ENCODE results near the gene GDF10. TPM values are rescaled to one million over a fixed set of nuclear protein-coding genes. Genes with fewer than 3 reads are reported as not detected.
A peak's percentile ranks its signal among the peaks of the same experiment; 100 is the strongest.

The GDF10 gene
- polyA plus RNA-seq, 1 donor from 2014 or later: 0.66 TPM

GRCh38 chr10:47300429-47300931, 483 bp downstream of the GDF10 start:
- H3K9ac ChIP-seq (ENCODE audit: low read length): peak overlapping the region; percentile 31
- H2AFZ ChIP-seq (ENCODE audit: low read depth, low read length): no peak overlapping the region
- no peaks in the 10 kb centered on the region for H3K36me3 ChIP-seq (ENCODE audit: insufficient read depth, low read length)
- no peaks in the 10 kb centered on the region for H3K9me2 ChIP-seq (ENCODE audit: insufficient read depth, low read length)
- H3K4me2 ChIP-seq (ENCODE audit: low read length): peak overlapping the region; percentile 44
- TF ChIP-seq, protein P1, sequence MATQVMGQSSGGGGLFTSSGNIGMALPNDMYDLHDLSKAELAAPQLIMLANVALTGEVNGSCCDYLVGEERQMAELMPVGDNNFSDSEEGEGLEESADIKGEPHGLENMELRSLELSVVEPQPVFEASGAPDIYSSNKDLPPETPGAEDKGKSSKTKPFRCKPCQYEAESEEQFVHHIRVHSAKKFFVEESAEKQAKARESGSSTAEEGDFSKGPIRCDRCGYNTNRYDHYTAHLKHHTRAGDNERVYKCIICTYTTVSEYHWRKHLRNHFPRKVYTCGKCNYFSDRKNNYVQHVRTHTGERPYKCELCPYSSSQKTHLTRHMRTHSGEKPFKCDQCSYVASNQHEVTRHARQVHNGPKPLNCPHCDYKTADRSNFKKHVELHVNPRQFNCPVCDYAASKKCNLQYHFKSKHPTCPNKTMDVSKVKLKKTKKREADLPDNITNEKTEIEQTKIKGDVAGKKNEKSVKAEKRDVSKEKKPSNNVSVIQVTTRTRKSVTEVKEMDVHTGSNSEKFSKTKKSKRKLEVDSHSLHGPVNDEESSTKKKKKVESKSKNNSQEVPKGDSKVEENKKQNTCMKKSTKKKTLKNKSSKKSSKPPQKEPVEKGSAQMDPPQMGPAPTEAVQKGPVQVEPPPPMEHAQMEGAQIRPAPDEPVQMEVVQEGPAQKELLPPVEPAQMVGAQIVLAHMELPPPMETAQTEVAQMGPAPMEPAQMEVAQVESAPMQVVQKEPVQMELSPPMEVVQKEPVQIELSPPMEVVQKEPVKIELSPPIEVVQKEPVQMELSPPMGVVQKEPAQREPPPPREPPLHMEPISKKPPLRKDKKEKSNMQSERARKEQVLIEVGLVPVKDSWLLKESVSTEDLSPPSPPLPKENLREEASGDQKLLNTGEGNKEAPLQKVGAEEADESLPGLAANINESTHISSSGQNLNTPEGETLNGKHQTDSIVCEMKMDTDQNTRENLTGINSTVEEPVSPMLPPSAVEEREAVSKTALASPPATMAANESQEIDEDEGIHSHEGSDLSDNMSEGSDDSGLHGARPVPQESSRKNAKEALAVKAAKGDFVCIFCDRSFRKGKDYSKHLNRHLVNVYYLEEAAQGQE (IDR thresholded peaks at IDR 0.05; ENCODE audit: borderline replicate concordance): no peak
- TF ChIP-seq POLR2AphosphoS5 (IDR thresholded peaks at IDR 0.05) (no peak), MXI1 (conservative IDR thresholded peaks at IDR 0.05; ENCODE audit: poor library complexity, severe bottlenecking) (peak; percentile 13)
- no peaks in the 10 kb centered on the region for H3K9me3 ChIP-seq (ENCODE audit: low read length)
- peaks cover 28% of the 10 kb centered on the region for H3K27me3 ChIP-seq (ENCODE audit: insufficient read depth, low read depth, low read length)
- no peaks in the 10 kb centered on the region for H4K20me1 ChIP-seq (ENCODE audit: insufficient read depth)
- no peak overlapping the region for H3K27ac ChIP-seq (ENCODE audit: low read length)
- H3K79me2 ChIP-seq (replicated peaks; ENCODE audit: insufficient read depth, low read length): no peaks in the 10 kb centered on the region
- H3K4me3 ChIP-seq (ENCODE audit: low read length): peak overlapping the region; percentile 71
- H3F3A ChIP-seq (ENCODE audit: insufficient read depth, low read length, poor library complexity, severe bottlenecking): no peaks in the 10 kb centered on the region

- Histone ChIP-seq H3F3A (ENCODE audit: insufficient read depth, low read length, poor library complexity, severe bottlenecking) (no peaks in the 10 kb centered on the region), H3K27ac (ENCODE audit: low read length) (no peak overlapping the region), H3K9me3 (ENCODE audit: low read length) (no peaks in the 10 kb centered on the region), H4K20me1 (ENCODE audit: insufficient read depth) (no peaks in the 10 kb centered on the region), H3K9ac (ENCODE audit: low read length) (no peak overlapping the region), H3K4me2 (ENCODE audit: low read length) (no peak overlapping the region), H3K36me3 (ENCODE audit: insufficient read depth, low read length) (no peaks in the 10 kb centered on the region), H2AFZ (ENCODE audit: low read depth, low read length) (no peak overlapping the region), H3K4me3 (ENCODE audit: low read length) (no peak overlapping the region), H3K27me3 (ENCODE audit: insufficient read depth, low read depth, low read length) (peaks cover 28% of the 10 kb centered on the region), H3K79me2 (replicated peaks; ENCODE audit: insufficient read depth, low read length) (no peaks in the 10 kb centered on the region), H3K9me2 (ENCODE audit: insufficient read depth, low read length) (no peaks in the 10 kb centered on the region)
- TF ChIP-seq POLR2AphosphoS5 (IDR thresholded peaks at IDR 0.05) (no peak), SMC3 (conservative IDR thresholded peaks at IDR 0.05; ENCODE audit: poor library complexity) (no peak), RAD21 (conservative IDR thresholded peaks at IDR 0.05) (no peak), EZH2 (IDR thresholded peaks at IDR 0.05; ENCODE audit: borderline replicate concordance, insufficient read depth, low read length, poor library complexity, severe bottlenecking) (no peak), MXI1 (conservative IDR thresholded peaks at IDR 0.05; ENCODE audit: poor library complexity, severe bottlenecking) (no peak), EP300 (conservative IDR thresholded peaks at IDR 0.05; ENCODE audit: poor library complexity, severe bottlenecking) (no peak), CTCF (IDR thresholded peaks at IDR 0.05; ENCODE audit: poor library complexity, severe bottlenecking) (no peak), TAF1 (IDR thresholded peaks at IDR 0.05; ENCODE audit: low read depth) (no peak)
- TF ChIP-seq, protein P1 (IDR thresholded peaks at IDR 0.05; ENCODE audit: borderline replicate concordance): no peak
Observed at GRCh38 chr10:47301833-47302232, 1.8 kb downstream of the GDF10 start.

Data from neural cell (in vitro differentiated cells).